ENCODE results near the gene VSIG4. TPM values are rescaled to one million over a fixed set of nuclear protein-coding genes. Genes with fewer than 3 reads are reported as not detected.
A peak's percentile ranks its signal among the peaks of the same experiment; 100 is the strongest.
"Not testable (repeated sequence)": the region's sequence is repeated elsewhere in the genome, so short reads cannot be mapped to it uniquely, and the experiment has no call there.

Gene VSIG4
- total RNA-seq, 6 donors from 2014 or later = 98.0 to 392 (median 261) TPM

GRCh38 chrX:65987811-65988210, 52.1 kb downstream of the VSIG4 start:
- H3K27me3 ChIP-seq = no peaks in the 10 kb centered on the region
- DNase-seq (no peak), ATAC-seq (ENCODE audit: low FRiP score in 2 of 2) (no peak)
- H3K36me3 ChIP-seq = no peaks in the 10 kb centered on the region
- peak overlapping the region in 2 of 4 donors; percentile 71 to 73 for H3K27ac ChIP-seq
- H3K9me3 ChIP-seq = no peaks in the 10 kb centered on the region
- TF ChIP-seq EP300 (IDR thresholded peaks at IDR 0.05) = no peak
- TF ChIP-seq POLR2AphosphoS5 (IDR thresholded peaks at IDR 0.05) = no peak
- TF ChIP-seq, protein P1, sequence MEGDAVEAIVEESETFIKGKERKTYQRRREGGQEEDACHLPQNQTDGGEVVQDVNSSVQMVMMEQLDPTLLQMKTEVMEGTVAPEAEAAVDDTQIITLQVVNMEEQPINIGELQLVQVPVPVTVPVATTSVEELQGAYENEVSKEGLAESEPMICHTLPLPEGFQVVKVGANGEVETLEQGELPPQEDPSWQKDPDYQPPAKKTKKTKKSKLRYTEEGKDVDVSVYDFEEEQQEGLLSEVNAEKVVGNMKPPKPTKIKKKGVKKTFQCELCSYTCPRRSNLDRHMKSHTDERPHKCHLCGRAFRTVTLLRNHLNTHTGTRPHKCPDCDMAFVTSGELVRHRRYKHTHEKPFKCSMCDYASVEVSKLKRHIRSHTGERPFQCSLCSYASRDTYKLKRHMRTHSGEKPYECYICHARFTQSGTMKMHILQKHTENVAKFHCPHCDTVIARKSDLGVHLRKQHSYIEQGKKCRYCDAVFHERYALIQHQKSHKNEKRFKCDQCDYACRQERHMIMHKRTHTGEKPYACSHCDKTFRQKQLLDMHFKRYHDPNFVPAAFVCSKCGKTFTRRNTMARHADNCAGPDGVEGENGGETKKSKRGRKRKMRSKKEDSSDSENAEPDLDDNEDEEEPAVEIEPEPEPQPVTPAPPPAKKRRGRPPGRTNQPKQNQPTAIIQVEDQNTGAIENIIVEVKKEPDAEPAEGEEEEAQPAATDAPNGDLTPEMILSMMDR (IDR thresholded peaks at IDR 0.05) = no peak
- no peak for TF ChIP-seq POLR2A (IDR thresholded peaks at IDR 0.05)
- WGBS, 2 donors = 31 to 34% methylated on average over 3 of the region's 3 CpGs
- H3K4me3 ChIP-seq = no peak overlapping the region
- H3K4me1 ChIP-seq = peaks cover 0 to 17% (median 4%) of the 10 kb centered on the region in 4 donors

GRCh38 chrX:65985922-65986588, 53.8 kb downstream of the VSIG4 start:
- no peak overlapping the region for H3K4me3 ChIP-seq
- H3K4me1 ChIP-seq = peaks cover 0 to 17% (median 4%) of the 10 kb centered on the region in 4 donors
- H3K27me3 ChIP-seq = no peaks in the 10 kb centered on the region
- DNase-seq (peak in 1 of 2 donors; percentile 32), ATAC-seq (ENCODE audit: low FRiP score in 2 of 2) (peak; percentile 84)
- 23 to 35% methylated on average over 5 of the region's 5 CpGs for WGBS, 2 donors
- H3K9me3 ChIP-seq = no peaks in the 10 kb centered on the region
- TF ChIP-seq POLR2AphosphoS5 (IDR thresholded peaks at IDR 0.05) (no peak), POLR2A (IDR thresholded peaks at IDR 0.05) (no peak), EP300 (IDR thresholded peaks at IDR 0.05) (no peak)
- TF ChIP-seq, protein P1 (IDR thresholded peaks at IDR 0.05) = peak; percentile 38 to 61 (median 54)
- H3K36me3 ChIP-seq = no peaks in the 10 kb centered on the region
- H3K27ac ChIP-seq = peak overlapping the region in 1 of 4 donors; percentile 73

DNA sequence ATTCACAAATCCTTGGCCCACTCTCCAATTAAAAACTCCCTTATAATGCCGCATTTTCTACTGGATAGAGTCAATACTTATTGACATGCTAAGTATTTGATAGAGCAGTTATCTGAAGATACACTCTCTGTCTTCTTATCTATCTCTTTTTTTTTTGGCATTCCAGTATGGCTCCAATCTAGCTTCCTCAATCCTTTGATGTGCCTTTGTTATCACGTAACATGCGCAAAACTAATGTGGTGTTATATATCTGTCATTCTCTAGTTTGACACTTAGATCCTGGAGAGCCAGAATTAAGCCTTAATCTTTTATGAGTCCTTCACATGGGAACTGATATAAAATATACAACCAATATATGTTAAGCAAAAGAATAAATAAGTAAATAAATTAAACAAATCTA, 54.7 kb downstream of the VSIG4 start:
- ATAC-seq (ENCODE audit: low FRiP score in 2 of 2) (no peak), DNase-seq (no peak)
- Histone ChIP-seq H3K27ac (no peak overlapping the region), H3K36me3 (no peaks in the 10 kb centered on the region), H3K4me1 (peaks cover 0 to 17% (median 4%) of the 10 kb centered on the region in 4 donors), H3K4me3 (no peak overlapping the region), H3K27me3 (no peaks in the 10 kb centered on the region), H3K9me3 (no peaks in the 10 kb centered on the region)
- TF ChIP-seq POLR2A (IDR thresholded peaks at IDR 0.05) = no peak
- no peak for TF ChIP-seq POLR2AphosphoS5 (IDR thresholded peaks at IDR 0.05)
- TF ChIP-seq, protein P1 (IDR thresholded peaks at IDR 0.05) = no peak
- no peak for TF ChIP-seq EP300 (IDR thresholded peaks at IDR 0.05)
- 95 to 97% methylated on average over 3 of the region's 3 CpGs for WGBS, 2 donors

- not testable (repeated sequence) for H3K4me3 ChIP-seq; H3K27me3 ChIP-seq; H3K36me3 ChIP-seq; H3K9me3 ChIP-seq; H3K27ac ChIP-seq; DNase-seq; H3K4me1 ChIP-seq; ATAC-seq (ENCODE audit: low FRiP score in 2 of 2)
- WGBS, 2 donors = 97 to 100% methylated on average over 1 of the region's 1 CpG
Measured at GRCh38 chrX:65977161-65977560, 62.7 kb downstream of the VSIG4 start.

GRCh38 chrX:65976161-65976560, 63.7 kb downstream of the VSIG4 start:
- no peaks in the 10 kb centered on the region for H3K4me1 ChIP-seq
- ATAC-seq (ENCODE audit: low FRiP score in 2 of 2) (no peak), DNase-seq (no peak)
- no peaks in the 10 kb centered on the region for H3K27me3 ChIP-seq
- H3K27ac ChIP-seq = no peak overlapping the region
- H3K36me3 ChIP-seq = no peaks in the 10 kb centered on the region
- H3K4me3 ChIP-seq = no peak overlapping the region
- no peaks in the 10 kb centered on the region for H3K9me3 ChIP-seq
- TF ChIP-seq EP300 (IDR thresholded peaks at IDR 0.05) (no peak), POLR2AphosphoS5 (IDR thresholded peaks at IDR 0.05) (no peak), POLR2A (IDR thresholded peaks at IDR 0.05) (no peak)
- TF ChIP-seq, protein P1 (IDR thresholded peaks at IDR 0.05) = no peak

DNA sequence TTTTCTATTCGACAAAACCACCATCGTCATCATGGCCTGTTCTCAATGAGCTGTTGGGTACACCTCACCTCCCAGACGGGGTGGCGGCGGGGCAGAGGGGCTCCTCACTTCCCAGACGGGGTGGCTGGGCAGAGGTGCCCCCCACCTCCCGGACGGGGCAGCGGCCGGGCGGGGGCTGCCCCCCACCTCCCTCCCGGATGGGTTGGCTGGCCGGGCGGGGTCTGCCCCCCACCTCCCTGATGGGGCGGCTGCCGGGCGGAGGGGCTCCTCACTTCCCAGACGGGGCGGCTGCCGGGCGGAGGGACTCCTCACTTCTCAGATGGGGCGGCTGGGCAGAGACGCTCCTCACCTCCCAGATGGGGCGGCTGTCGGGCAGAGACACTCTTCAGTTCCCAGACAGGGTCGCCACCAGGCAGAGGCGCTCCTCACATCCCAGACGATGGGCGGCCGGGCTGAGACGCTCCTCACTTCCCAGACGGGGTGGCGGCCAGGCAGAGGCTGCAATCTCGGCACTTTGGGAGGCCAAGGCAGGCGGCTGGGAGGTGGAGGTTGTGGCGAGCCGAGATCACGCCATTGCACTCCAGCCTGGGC, 64.6 kb downstream of the VSIG4 start:
- not testable (repeated sequence) for H3K36me3 ChIP-seq; ATAC-seq (ENCODE audit: low FRiP score in 2 of 2); H3K27ac ChIP-seq; H3K27me3 ChIP-seq; H3K9me3 ChIP-seq; H3K4me1 ChIP-seq; H3K4me3 ChIP-seq
- WGBS, 2 donors = 94 to 100% methylated on average over 3 to 37 of the region's 38 CpGs
- DNase-seq = peak in 1 of 2 donors; percentile 54
